Activated CD4-positive, CD25-positive, alpha-beta regulatory T cell (primary cell): ENCODE measurements around the gene MARCHF9.

Experiments
- DNase-seq, 4 experiments: peaks; one replicate each; lab custom pipeline; 2025; lab: John Stamatoyannopoulos, UW

Gene MARCHF9

GRCh38 chr12:57724003-57724935 lies 30.6 kb upstream of the MARCHF9 start:
- DNase-seq: no peak

GRCh38 chr12:57724936-57725740 lies 29.8 kb upstream of the MARCHF9 start:
- no peak for DNase-seq

- no peak for DNase-seq
Measured at GRCh38 chr12:57725851-57726150, 29.1 kb upstream of the MARCHF9 start.

GRCh38 chr12:57726151-57726883 lies 28.6 kb upstream of the MARCHF9 start:
- no peak for DNase-seq

- no peak for DNase-seq
Measured at GRCh38 chr12:57726884-57727757, 27.8 kb upstream of the MARCHF9 start.

GRCh38 chr12:57727758-57728395 lies 27.0 kb upstream of the MARCHF9 start:
- DNase-seq: no peak

GRCh38 chr12:57729321-57729844 lies 25.5 kb upstream of the MARCHF9 start:
- no peak for DNase-seq

- DNase-seq: no peak
Measured at GRCh38 chr12:57730336-57731067, 24.4 kb upstream of the MARCHF9 start.

- DNase-seq: no peak
Measured at GRCh38 chr12:57731411-57732080, 23.4 kb upstream of the MARCHF9 start.

- DNase-seq: no peak
Measured at GRCh38 chr12:57732270-57732669, 22.6 kb upstream of the MARCHF9 start.

GRCh38 chr12:57732726-57733593 lies 21.9 kb upstream of the MARCHF9 start:
- no peak for DNase-seq

- no peak for DNase-seq
Measured at GRCh38 chr12:57733928-57734327, 21.0 kb upstream of the MARCHF9 start.

- DNase-seq: no peak
Measured at GRCh38 chr12:57734591-57734990, 20.3 kb upstream of the MARCHF9 start.

GRCh38 chr12:57735198-57735855 lies 19.6 kb upstream of the MARCHF9 start:
- DNase-seq: no peak

- no peak for DNase-seq
Measured at GRCh38 chr12:57735952-57736740, 18.8 kb upstream of the MARCHF9 start.

- DNase-seq: no peak
Measured at GRCh38 chr12:57736741-57737466, 18.0 kb upstream of the MARCHF9 start.
